SK-N-SH (cell line): Measurements from ENCODE around the gene RRN3.
"Not testable (repeated sequence)": the region's sequence is repeated elsewhere in the genome, so short reads cannot be mapped to it uniquely, and the experiment has no call there.

Experiments
- CTCF ChIP-seq: fragments of 200-600 bp; sonication (generic); IDR thresholded peaks from 2 replicates; pipeline ENCODE4 v1.6.1; 2017; ENCODE audit warnings: antibody characterized with exemption, mild to moderate bottlenecking, moderate library complexity
- FOSL2 ChIP-seq: IDR thresholded peaks from 2 replicates; pipeline ENCODE4 v1.4.0; 2012; ENCODE audit warnings: low read depth, mild to moderate bottlenecking, moderate library complexity, borderline replicate concordance
- MXI1 ChIP-seq: IDR thresholded peaks from 2 replicates; pipeline ENCODE4 v1.6.1; 2012; ENCODE audit warnings: mild to moderate bottlenecking, low read depth, low read length, improper control_type of control experiment
- PBX3 ChIP-seq: IDR thresholded peaks from 2 replicates; pipeline ENCODE4; 2012
- RAD21 ChIP-seq: IDR thresholded peaks from 2 replicates; pipeline ENCODE4 v1.6.1; 2012; ENCODE audit warnings: mild to moderate bottlenecking, low read length
- REST ChIP-seq: IDR thresholded peaks from 2 replicates; pipeline ENCODE4 v1.6.1; 2012; ENCODE audit warnings: mild to moderate bottlenecking, low read depth, low read length, moderate library complexity
- SMC3 ChIP-seq: IDR thresholded peaks from 2 replicates; pipeline ENCODE4 v1.6.1; 2012; ENCODE audit warnings: low read depth, low read length, improper control_type of control experiment
- YY1 ChIP-seq: IDR thresholded peaks from 2 replicates; pipeline ENCODE4 v1.4.0; 2012; ENCODE audit warnings: low read depth, mild to moderate bottlenecking

GRCh38 chr16:15062085-15062810 is 31.8 kb downstream of the RRN3 start:
- TF ChIP-seq PBX3, REST, CTCF, SMC3, RAD21, FOSL2, YY1, MXI1: not testable (repeated sequence)
